GM19023 (cell line): Measurements from ENCODE around the gene SKA3.
"Not testable (repeated sequence)": the region's sequence is repeated elsewhere in the genome, so short reads cannot be mapped to it uniquely, and the experiment has no call there.

Source experiments
- ATAC-seq: cut with Tn5 transposase; IDR thresholded peaks from one replicate; pipeline ENCODE4 v1.9.1; 2021; ENCODE audit warnings: mild to moderate bottlenecking, moderate library complexity; ENCODE audit not compliant: unreplicated experiment

Gene SKA3

DNA sequence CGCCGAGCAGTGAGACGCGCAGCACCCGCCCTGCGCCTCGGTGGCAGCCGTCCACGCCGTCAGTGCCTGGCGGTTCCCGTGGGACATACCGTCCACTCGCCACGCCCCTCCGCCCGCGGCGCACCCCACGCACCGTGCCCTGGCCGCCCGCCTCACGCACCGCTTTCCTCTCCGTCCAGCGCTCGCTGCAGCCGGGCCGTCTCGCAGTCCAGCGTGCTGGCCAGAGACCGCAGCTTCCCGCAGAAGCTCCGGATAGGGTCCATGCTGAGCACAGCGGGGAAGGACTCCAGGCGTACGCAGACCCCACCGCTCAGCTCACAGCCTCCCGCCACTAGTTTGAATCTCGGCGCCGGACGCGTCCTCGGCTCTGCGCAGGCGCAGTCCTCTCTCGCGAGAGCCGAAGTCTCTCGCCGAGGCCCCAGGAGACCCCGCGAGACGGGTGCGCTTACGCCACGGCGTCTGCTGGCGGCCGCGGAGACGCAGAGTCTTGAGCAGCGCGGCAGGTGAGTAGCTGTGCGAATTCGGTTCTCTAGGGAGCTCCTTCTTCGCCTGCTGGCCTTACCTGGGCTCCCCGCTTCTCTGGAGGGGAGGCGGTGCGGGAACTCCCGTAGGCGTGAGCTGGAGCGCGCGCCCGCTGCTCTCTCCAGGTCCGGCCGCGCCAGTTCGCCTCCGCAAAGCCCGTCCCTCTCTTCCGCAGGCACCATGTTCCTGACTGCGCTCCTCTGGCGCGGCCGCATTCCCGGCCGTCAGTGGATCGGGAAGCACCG lies at the start of gene SKA3, which contains the start of gene MRPL57:
TSS of gene SKA3 (minus strand) at position 338 of the 767 bp plus-strand sequence. CDS start at position 263, 75 bp downstream.
TSS of gene MRPL57 (plus strand) at position 444 of the 767 bp plus-strand sequence. CDS start at position 703, 259 bp downstream.
- peak; percentile 91 for ATAC-seq

DNA sequence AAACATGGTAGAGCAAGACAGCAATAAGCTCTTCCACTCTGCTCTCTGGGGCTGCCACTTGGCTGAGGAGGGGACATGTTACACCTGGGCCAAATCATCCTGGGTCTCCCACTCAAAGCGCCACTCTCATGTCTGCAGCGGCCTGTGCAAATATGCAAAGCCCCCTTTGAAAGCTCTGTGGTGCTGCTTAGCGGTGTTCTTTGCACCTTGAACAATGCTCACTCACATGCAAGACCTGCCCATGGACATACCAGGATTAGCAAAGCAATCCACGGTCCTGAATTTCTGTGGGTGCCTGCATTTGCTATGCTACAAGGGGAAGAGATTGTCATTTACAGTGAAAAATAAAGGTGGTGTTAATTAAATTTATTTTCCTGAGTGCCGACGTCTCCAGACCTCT lies 48.7 kb upstream of the SKA3 start:
- ATAC-seq, result no peak

- no peak for ATAC-seq
These were observed 44.9 kb upstream of the SKA3 start for GRCh38 chr13:21221268-21221667.

GRCh38 chr13:21219716-21220115 lies 43.4 kb upstream of the SKA3 start:
- not testable (repeated sequence) for ATAC-seq

- peak; percentile 56 for ATAC-seq
These were observed 42.7 kb upstream of the SKA3 start for GRCh38 chr13:21219036-21219381.

GRCh38 chr13:21218351-21219035 lies 42.1 kb upstream of the SKA3 start:
- peak; percentile 99 for ATAC-seq

GRCh38 chr13:21216332-21216731 lies 40.0 kb upstream of the SKA3 start:
- no peak for ATAC-seq

DNA sequence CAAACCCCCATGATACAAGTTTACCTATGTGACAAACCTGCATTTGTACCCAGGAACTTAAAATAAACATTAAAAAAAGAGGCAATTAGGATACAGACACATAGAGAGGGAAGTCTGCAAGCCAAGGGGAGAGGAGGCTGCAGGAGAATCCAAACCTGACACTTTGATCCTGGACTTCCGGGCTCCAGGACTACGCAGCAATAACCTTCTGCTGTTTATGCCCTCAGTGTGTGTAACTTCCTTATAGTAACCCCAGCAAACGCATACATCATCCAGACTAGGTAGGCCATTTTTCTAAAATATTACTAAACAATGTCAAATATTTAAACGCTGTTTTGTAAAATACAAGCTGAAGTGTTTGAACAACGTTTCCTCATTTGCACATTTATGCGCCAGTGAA lies 39.1 kb upstream of the SKA3 start:
- ATAC-seq, result not testable (repeated sequence)

- no peak for ATAC-seq
These were observed 35.9 kb upstream of the SKA3 start for GRCh38 chr13:21212138-21212775.

DNA sequence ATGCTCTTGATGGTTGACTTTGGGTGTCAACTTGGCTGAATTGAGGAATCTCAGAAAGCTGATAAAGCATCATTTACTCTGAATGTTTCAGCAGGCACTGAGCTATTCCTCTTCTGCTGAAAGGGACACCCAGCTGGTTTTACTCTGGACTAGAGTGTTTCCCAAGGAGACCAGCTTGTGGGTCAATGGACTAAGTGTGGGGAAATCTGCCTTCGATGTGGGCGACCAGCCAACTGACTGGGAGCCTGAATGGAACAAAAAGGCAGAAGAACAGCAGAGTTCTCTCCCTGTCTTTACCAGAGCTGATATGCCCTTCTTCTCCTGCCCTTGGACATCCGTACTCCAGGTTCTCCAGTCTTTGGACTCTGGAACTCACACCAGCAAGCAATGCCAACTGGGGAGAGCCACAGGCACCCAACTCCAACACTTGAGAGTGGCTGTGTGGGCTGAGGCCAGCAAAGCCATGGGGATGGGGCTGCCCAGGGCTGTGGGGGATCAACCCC lies 32.4 kb upstream of the SKA3 start:
- ATAC-seq, result no peak

DNA sequence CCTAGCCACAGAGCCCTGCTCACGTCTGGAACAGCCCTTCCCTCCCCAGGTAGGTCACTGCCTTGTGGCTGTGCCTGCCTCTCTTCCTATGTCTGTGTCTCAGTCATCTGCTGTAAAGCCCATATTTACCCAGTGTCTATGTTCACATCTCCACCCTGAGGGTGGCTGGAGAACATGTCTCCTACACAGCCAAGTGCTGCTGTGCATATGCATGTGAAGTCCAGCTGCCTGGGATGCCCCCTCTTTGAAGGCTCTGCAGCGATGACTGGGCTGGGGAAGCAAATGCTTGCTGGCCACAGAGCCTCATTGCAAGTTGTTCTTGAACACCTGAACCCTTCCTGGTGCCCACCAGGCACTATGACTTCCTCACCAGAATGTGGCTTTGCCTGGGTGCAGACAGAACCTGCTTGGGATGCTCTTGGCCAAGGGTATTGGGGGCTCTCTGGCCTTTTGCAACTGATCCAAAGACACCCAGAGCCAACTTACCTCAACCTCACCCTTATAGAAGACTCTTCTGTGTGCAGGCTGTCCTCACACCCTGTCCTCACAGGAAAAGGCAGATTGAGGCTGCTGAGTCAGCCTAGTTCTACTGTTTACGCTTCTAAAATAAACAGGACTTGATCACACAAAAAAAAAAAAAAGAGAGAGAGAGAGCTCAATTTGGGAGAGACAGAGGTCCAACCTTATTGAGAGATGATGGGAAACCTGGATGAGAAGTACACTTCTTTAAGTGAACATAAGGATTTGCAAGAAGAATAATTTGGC lies 26.6 kb upstream of the SKA3 start:
- no peak for ATAC-seq

DNA sequence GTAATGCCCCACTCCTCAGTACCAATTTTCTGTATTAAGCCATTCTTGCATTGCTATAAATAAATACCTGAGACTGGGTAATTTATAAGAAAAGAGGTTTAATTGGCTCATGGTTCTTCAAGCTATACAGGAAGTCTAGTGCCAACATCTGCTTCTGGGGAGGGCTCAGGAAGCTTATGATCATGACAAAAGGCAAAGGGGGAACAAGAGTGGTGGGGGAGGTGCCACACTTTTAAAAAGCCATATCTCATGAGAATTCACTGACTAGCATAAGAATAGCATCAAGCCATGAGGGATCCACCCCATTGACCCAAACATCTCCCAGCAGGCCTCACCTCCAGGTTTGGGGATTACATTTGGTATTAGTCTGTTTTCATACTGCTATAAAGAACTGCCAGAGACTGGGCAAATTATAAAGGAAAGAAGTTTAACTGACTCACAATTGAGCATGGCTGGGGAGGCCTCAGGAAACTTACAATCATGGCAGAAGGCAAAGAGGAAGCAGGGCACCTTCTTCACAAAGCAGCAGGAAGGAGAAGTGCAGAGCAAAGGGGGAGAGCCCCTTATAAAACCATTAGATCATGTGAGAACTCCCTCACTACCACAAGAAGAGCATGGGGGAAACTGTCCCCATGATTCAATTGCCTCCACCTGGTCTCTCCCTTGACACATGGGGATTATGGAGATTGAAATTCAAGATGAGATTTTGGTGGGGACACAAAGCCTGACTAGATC lies 25.3 kb upstream of the SKA3 start:
- ATAC-seq, result not testable (repeated sequence)

DNA sequence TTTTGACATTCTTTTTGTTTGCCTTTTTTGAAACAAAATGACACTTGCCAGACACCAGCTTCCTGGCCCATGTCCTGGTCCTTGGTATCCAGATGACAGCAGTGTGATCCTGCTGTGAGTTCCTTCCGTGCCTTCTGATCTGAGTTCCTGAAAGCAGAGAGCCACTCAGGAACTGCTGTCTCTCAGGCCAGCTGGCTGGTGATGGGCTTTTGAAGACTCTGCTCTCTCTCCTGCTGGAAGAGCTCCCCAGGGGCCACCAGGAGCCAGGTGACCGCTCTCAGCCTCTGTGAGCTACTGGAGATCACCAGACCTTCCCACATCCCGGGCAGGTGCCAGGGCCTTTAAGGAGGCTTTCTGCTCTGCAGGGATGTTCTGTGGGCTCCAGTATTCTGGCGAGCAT lies 22.0 kb upstream of the SKA3 start:
- not testable (repeated sequence) for ATAC-seq

DNA sequence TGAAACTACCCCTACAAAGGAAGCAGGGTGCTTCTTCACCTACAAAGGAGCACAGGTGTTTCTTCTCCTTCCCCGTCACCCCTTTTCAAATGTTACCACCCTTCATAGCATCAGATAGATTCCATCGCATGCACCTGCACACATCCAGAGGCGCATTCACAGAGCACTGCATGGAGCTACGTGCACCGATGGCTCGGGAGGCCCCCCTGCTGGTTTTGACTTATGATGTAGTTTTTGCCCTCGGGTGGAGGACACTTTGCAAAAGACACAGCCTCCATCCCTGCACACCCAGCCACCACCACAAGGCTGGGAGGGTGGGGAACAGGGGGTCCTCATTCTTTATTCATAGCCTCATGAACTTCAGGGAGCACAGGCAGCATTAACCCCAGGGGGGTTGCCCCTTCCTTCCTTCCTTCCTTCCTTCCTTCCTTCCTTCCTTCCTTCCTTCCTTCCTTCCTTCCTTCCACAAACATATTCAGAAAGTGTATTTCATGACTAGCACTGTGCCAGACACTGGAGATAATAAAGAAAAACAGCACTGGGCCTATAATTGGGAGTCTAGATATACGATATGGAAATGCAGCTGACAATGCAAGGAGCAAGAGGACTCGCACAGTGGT lies 21.4 kb upstream of the SKA3 start:
- ATAC-seq, result not testable (repeated sequence)

DNA sequence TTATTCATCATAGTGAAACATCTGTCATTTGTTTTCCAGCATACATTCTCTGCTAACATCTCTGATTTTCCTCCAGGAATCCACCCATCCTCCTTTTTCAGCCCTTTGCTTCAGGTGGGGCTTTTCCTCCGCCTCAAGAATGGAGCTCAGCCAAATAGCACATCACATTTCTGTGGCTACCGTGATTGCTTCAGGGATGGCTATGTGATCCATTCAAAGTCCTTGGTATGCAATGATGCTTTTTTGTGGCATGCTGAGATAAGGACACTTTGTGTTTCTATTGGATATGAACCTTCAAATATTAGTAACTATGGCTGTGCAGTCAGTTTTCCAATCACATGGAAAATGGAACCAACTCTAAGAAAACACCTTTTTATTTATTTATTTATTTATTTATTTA lies 18.4 kb upstream of the SKA3 start:
- not testable (repeated sequence) for ATAC-seq

- not testable (repeated sequence) for ATAC-seq
These were observed 10.1 kb upstream of the SKA3 start for GRCh38 chr13:21186410-21186809.

GRCh38 chr13:21181671-21182070 lies 5.3 kb upstream of the SKA3 start:
- no peak for ATAC-seq

DNA sequence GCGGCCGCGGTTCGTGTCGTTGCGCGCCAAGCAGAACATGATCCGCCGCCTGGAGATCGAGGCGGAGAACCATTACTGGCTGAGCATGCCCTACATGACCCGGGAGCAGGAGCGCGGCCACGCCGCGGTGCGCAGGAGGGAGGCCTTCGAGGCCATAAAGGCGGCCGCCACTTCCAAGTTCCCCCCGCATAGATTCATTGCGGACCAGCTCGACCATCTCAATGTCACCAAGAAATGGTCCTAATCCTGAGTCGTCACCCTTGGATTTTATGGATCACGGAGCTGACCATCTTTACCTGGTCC lies 581 bp upstream of the SKA3 start:
- ATAC-seq, result peak; percentile 34

- no peak for ATAC-seq
These were observed 617 bp downstream of the SKA3 start for GRCh38 chr13:21175656-21176214.

DNA sequence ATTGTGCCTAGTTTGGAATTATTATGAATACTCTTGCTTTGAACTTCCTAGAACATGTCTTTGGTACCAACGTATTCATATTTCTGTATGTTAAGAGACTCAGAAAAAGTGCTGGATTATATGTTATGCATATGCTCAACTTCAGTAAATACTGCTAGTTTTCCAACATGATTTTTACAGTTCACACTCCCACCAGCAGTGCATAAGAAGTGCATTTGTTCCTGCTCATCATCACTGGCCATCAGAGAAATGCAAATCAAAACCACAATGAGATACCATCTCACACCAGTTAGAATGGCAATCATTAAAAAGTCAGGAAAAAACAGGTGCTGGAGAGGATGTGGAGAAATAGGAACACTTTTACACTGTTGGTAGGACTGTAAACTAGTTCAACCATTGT lies 2.6 kb downstream of the SKA3 start:
- not testable (repeated sequence) for ATAC-seq
